Activated gamma-delta T cell treated with anti-CD3 and anti-CD28 coated beads, Interleukin-2, amount 50 U/mL, for 16 hours (primary cell): ENCODE measurements around the gene IL17REL.

Source experiments
- DNase-seq: peaks from one replicate; pipeline ENCODE4 v3.0.0-alpha.2; 2020; ENCODE audit warnings: low read depth

The IL17REL gene

GRCh38 chr22:49966774-49967705, 45.5 kb downstream of the IL17REL start:
- no peak for DNase-seq

- no peak for DNase-seq
Observed at GRCh38 chr22:49966041-49966773, 46.4 kb downstream of the IL17REL start.

DNA sequence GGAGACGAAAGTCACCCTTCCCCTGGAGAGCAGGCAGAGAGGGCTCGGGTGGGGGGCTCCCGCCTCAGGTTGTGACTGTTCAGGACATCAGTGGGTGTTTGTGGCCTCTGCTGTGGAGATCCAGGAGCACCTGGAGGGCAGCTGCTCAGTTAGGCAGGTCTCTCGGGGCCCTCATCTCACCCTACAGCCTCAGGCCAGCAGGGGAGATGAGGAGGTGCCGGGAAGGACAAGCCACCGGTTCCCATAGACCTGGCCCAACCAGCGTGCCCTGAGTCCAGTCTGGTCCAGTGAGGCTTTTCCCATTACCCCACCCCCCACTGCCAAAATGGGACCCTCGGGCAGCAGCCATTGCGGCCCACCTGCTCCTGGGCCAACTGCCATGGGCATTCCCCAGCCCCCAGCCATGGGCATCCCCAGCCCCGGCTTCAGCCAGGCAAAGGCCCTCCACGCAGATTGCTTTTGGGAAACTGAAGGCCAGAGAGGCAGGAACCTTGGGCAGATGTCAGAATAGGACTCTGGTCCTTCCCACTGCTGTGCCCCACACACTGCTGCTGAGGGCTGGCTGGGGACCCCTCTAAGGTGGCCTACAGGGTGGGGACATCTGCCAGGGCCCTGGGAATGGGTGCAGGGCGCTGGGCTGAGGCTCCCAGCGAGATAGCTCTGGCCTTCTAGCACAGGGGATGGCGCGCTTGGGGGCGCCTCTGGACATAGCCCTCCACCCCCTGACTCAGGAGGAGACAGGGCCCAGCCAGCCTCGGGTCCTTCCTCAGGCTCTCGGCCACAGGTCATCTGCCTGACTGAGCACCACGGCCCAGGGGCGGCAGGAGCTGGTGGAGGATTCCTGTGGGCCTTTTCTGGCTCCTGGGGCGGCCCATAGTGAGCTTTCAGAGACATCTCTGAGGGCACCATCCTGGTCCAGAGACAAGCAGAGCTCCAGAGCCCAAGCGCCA, 47.2 kb downstream of the IL17REL start:
- DNase-seq, result no peak

DNA sequence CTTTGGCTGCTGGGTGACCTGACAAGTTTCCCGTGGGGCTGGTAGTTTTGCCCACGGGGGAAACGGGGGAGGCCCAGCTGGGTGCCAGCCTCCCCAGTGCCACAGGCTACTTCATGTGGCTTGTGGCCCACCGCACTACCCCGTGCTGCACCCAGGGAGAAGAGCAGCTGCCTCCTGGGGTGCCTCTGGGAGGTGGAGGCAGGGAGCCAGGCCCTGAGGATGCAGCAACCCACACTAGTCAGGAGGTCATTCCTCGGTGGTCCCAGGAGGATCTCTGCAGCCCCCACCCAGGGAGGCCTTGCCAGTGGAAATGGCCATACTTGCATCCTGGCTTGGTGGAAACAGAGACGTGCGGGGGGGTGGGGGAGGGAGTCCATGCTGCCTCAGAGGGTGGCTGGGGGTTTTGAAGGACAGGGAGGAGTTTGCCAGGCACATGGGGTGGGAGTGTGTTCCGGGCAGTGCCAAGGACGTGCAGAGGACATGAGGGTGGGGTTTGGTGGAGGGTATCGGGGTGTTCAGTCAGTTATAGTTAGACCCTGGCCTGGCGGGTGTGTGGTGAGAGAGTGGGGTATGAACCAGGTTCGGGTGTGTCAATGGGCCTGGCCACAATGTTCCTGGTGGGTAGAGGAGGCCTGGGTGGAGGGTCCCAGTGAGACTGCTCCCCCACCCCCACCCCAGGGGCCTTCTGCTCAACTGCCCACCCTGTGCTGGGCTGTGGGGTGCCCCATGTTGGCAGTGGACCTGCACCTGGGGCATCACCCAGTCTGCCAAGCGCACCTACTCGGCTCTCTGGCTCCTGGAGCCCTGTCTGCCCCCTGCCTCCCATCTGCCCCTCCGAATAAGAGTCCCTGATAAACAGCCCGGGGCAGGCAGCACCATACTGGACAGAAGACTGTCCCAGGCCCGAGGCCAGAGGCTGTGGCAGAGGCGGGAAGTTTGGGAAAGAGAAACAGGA, 48.2 kb downstream of the IL17REL start:
- DNase-seq, result no peak

DNA sequence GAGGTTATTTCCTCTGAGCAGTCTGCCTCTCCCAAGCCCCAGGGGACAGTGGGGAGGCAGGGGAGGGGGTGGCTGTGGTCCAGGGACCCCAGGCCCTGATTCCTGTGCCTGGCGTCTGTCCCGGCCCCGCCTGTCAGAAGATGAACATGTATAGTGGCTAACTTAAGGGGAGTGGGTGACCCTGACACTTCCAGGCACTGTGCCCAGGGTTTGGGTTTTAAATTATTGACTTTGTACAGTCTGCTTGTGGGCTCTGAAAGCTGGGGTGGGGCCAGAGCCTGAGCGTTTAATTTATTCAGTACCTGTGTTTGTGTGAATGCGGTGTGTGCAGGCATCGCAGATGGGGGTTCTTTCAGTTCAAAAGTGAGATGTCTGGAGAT, 48.9 kb downstream of the IL17REL start:
- no peak for DNase-seq

- DNase-seq, result peak; percentile 0
Observed at GRCh38 chr22:49962751-49963646, 49.6 kb downstream of the IL17REL start.

DNA sequence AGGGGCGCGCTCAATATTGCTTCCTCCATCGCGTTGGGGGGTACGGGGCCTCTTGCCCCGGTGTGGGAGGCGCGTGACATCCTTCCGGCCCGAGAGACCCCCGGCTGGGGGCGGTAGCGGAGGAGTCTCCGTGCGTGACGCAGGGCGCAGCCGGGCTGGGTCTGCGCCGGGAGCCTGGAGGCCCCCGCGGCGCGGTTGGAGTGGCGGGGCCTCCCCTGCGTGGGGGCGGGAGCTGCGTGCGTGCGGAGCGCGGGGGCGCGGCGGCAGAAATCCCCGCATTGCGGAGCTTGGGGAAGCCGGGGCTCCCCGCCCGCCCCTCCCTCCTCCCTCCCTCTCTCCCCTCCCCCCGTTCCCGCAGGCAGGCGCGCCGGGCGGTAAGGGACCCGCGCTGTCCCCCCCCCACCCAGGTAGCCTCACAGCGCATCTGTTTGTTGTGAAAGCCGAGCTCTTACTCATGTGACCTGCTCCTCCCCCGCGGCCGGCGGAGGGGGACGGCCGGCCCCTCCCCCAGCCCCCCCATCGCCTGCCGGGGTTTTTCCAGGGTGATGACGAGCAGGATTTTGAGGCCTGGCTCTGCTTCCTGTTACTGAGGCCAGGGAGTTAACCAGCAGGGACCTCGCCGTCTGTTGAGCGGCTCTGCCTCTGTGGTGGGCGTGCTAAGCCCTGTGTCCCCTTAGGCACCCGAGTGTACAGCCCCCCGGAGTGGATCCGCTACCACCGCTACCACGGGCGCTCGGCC, 50.4 kb downstream of the IL17REL start:
- peak; percentile 81 for DNase-seq

DNA sequence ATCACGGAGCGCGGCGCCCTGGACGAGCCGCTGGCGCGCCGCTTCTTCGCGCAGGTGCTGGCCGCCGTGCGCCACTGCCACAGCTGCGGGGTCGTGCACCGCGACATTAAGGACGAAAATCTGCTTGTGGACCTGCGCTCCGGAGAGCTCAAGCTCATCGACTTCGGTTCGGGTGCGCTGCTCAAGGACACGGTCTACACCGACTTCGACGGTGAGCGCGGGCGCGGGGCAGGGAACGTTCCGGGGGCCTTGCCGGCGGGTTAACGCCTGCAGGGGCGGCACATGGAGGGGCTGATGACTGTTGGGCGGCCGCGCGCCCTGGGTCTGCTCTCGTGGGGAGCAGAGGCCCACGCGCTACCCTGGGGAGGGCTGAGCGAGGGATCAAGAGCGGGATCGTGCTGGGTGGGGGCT, 51.0 kb downstream of the IL17REL start:
- no peak for DNase-seq

- no peak for DNase-seq
Observed at GRCh38 chr22:49961005-49961600, 51.5 kb downstream of the IL17REL start.

GRCh38 chr22:49960159-49961004, 52.2 kb downstream of the IL17REL start, which contains the start of gene PIM3:
Gene PIM3 (plus strand): TSS chr22:49960772. CDS start chr22:49960948, 176 bp downstream.
- DNase-seq, result peak; percentile 86

DNA sequence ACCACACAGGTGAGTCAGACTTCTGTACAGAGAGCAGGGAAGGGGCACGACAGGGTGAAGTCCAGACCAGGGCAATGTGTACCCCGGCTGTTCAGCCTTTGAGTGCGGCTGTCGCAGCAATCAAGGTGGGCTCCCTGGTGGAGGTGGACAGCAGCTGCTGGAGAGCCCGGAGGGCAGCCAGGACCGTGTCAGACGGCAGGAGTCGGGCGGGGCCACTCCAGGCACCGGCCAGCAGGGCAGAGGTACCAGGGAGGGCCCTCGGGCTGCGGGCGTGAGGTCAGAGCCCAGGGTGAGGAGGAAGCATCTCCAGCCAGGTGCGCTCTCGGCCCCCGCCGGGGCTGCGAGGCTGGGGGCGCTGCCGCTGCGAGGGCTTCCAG, 52.8 kb downstream of the IL17REL start:
- DNase-seq, result no peak

- no peak for DNase-seq
Observed at GRCh38 chr22:49958931-49959781, 53.4 kb downstream of the IL17REL start.

GRCh38 chr22:49958366-49958921, 54.1 kb downstream of the IL17REL start:
- DNase-seq, result no peak

DNA sequence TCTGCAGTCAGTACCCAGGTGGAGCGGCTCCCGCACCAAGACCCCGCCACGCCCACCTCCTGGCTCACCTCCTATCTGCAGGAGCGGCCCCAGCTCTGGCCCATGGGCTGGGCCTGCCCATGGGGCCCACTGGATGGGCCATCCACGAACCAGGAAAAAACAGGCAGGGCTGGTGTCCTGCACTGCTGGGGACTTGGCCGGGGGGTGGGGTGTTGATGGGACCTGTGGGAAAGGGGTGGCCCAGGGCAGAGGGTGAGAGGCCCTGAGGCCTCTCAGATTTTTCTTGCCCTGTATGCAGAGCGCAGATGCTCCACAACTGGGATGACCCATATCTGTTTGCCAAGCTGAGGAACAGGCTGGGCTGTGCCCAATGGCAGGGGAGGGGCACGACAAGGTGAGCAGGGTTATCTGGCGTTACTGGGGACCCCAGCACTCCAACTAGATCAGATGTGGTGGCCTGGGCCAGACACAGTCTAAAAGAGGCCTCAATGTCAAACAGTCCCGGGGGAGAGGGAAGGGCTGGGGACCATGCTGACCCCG, 54.7 kb downstream of the IL17REL start:
- DNase-seq, result no peak

DNA sequence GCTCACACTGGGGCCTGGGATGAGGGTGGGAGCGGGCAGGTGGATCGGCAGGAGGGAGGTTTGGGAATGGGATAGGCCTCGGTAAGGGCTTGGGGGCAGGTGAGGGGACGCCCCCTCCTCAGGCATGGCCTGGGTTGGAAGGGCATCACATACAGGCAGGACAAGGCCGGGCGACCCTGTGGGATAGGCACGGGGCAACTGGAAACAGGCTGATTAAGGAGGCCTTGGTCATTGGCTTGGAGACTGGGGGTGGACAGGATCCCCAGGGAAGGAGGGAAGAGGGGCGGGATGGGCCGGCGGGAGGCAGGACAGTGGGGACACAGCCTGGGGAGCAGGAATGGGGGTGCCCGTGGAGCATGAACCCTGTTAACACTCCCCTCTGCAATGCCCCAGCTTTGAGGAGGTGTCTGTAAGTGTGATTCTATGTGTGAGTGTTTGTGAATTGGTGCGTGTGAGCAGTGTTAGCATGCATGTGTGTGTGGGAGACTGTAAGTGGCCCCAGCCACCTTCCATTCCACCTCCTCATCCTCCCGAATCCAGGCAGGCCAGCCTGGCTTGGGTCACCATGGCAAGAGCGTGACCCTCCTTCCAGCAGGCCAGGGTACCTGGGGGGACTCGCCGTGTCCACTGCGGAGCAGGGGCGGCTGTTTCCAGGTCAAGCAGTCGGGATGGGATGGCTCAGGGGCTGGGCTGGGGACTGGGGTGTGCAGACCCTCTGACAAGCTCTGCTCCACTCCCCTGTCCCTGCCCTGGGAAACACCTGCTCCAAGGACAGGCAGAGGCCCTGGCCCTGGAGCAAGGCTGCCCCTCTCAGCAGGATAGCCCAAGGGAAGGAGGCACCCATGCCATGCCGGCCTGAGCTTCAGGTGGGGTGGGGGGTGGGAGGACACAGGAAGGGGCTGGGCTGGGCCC, 55.4 kb downstream of the IL17REL start:
- DNase-seq, result no peak
